ENCODE data around the gene SARS2.

SARS2 gene

GRCh38 chr19:38921420-38922274 lies 8.9 kb downstream of the SARS2 start:
- Histone ChIP-seq H3K4me2 (ENCODE audit: low read length) (no peak overlapping the region), H3K4me1 (ENCODE audit: control insufficient read depth in 1 of 2, insufficient read depth in 2 of 2, low read length in 2 of 2) (no peaks in the 10 kb centered on the region), H4K12ac (ENCODE audit: low read depth, low read length) (no peak overlapping the region), H2AK5ac (ENCODE audit: low read length) (no peak overlapping the region), H3K18ac (ENCODE audit: low read length) (no peak overlapping the region), H3K14ac (ENCODE audit: low read length) (no peak overlapping the region), H2BK120ac (ENCODE audit: insufficient read depth, low read length, poor library complexity) (no peak overlapping the region), H4K91ac (ENCODE audit: low read depth, low read length) (no peak overlapping the region), H2AFZ (ENCODE audit: insufficient read depth, low read length, poor library complexity) (no peak overlapping the region), H3K79me2 (ENCODE audit: control insufficient read depth, insufficient read depth, low read length, poor library complexity) (no peaks in the 10 kb centered on the region), H3K4ac (ENCODE audit: low read depth, low read length) (no peak overlapping the region), H3K27ac (ENCODE audit: low read depth, low read length) (no peak overlapping the region), H3K23ac (ENCODE audit: low read length) (no peak overlapping the region), H3K9me3 (ENCODE audit: insufficient read depth, low read depth, low read length) (no peaks in the 10 kb centered on the region), H3K36me3 (ENCODE audit: control insufficient read depth in 1 of 2, insufficient read depth in 2 of 2, low read length in 2 of 2) (peaks cover 26 to 40% of the 10 kb centered on the region in 2 experiments), H3K79me1 (ENCODE audit: low read length) (no peaks in the 10 kb centered on the region), H2BK5ac (ENCODE audit: low read depth, low read length, poor library complexity) (no peak overlapping the region), H2BK12ac (ENCODE audit: low read length) (no peak overlapping the region), H4K8ac (ENCODE audit: low read depth, low read length) (no peak overlapping the region), H3K9ac (ENCODE audit: low read length) (no peak overlapping the region), H3K27me3 (ENCODE audit: insufficient read depth, low read length) (no peaks in the 10 kb centered on the region), H3K4me3 (ENCODE audit: low read depth, low read length) (no peak overlapping the region)
- no peak for DNase-seq
- no CpG with 5 or more reads among the region's 20 CpGs for WGBS (ENCODE audit: extremely low coverage, insufficient coverage, insufficient read length)

GRCh38 chr19:38920602-38921419 lies 9.8 kb downstream of the SARS2 start:
- no CpG with 5 or more reads among the region's 14 CpGs for WGBS (ENCODE audit: extremely low coverage, insufficient coverage, insufficient read length)
- H3K27me3 ChIP-seq (ENCODE audit: insufficient read depth, low read length) = no peaks in the 10 kb centered on the region
- no peaks in the 10 kb centered on the region for H3K9me3 ChIP-seq (ENCODE audit: insufficient read depth, low read depth, low read length)
- H3K14ac ChIP-seq (ENCODE audit: low read length) = no peak overlapping the region
- no peak overlapping the region for H4K12ac ChIP-seq (ENCODE audit: low read depth, low read length)
- no peak overlapping the region for H2BK120ac ChIP-seq (ENCODE audit: insufficient read depth, low read length, poor library complexity)
- H3K4ac ChIP-seq (ENCODE audit: low read depth, low read length) = no peak overlapping the region
- no peak overlapping the region for H4K8ac ChIP-seq (ENCODE audit: low read depth, low read length)
- H3K27ac ChIP-seq (ENCODE audit: low read depth, low read length) = no peak overlapping the region
- no peak overlapping the region for H2AK5ac ChIP-seq (ENCODE audit: low read length)
- no peak overlapping the region for H2BK12ac ChIP-seq (ENCODE audit: low read length)
- H3K4me2 ChIP-seq (ENCODE audit: low read length) = no peak overlapping the region
- no peak overlapping the region for H3K23ac ChIP-seq (ENCODE audit: low read length)
- H3K79me1 ChIP-seq (ENCODE audit: low read length) = no peaks in the 10 kb centered on the region
- H2AFZ ChIP-seq (ENCODE audit: insufficient read depth, low read length, poor library complexity) = no peak overlapping the region
- H2BK5ac ChIP-seq (ENCODE audit: low read depth, low read length, poor library complexity) = no peak overlapping the region
- no peak overlapping the region for H3K9ac ChIP-seq (ENCODE audit: low read length)
- no peak overlapping the region for H3K4me3 ChIP-seq (ENCODE audit: low read depth, low read length)
- no peak for DNase-seq
- peaks cover 21 to 37% of the 10 kb centered on the region in 2 experiments for H3K36me3 ChIP-seq (ENCODE audit: control insufficient read depth in 1 of 2, insufficient read depth in 2 of 2, low read length in 2 of 2)
- no peak overlapping the region for H4K91ac ChIP-seq (ENCODE audit: low read depth, low read length)
- H3K79me2 ChIP-seq (ENCODE audit: control insufficient read depth, insufficient read depth, low read length, poor library complexity) = no peaks in the 10 kb centered on the region
- no peak overlapping the region for H3K18ac ChIP-seq (ENCODE audit: low read length)
- no peaks in the 10 kb centered on the region for H3K4me1 ChIP-seq (ENCODE audit: control insufficient read depth in 1 of 2, insufficient read depth in 2 of 2, low read length in 2 of 2)

- Histone ChIP-seq H4K12ac (ENCODE audit: low read depth, low read length) (no peak overlapping the region), H3K4me1 (ENCODE audit: control insufficient read depth in 1 of 2, insufficient read depth in 2 of 2, low read length in 2 of 2) (no peaks in the 10 kb centered on the region), H3K36me3 (ENCODE audit: control insufficient read depth in 1 of 2, insufficient read depth in 2 of 2, low read length in 2 of 2) (peaks cover 14 to 33% of the 10 kb centered on the region in 2 experiments), H2AK5ac (ENCODE audit: low read length) (no peak overlapping the region), H3K9me3 (ENCODE audit: insufficient read depth, low read depth, low read length) (no peaks in the 10 kb centered on the region), H3K4me2 (ENCODE audit: low read length) (no peak overlapping the region), H3K4ac (ENCODE audit: low read depth, low read length) (no peak overlapping the region), H3K79me1 (ENCODE audit: low read length) (no peaks in the 10 kb centered on the region), H4K8ac (ENCODE audit: low read depth, low read length) (no peak overlapping the region), H3K14ac (ENCODE audit: low read length) (no peak overlapping the region), H2BK5ac (ENCODE audit: low read depth, low read length, poor library complexity) (no peak overlapping the region), H3K9ac (ENCODE audit: low read length) (no peak overlapping the region), H2AFZ (ENCODE audit: insufficient read depth, low read length, poor library complexity) (no peak overlapping the region), H2BK120ac (ENCODE audit: insufficient read depth, low read length, poor library complexity) (no peak overlapping the region), H2BK12ac (ENCODE audit: low read length) (no peak overlapping the region), H3K23ac (ENCODE audit: low read length) (no peak overlapping the region), H3K27me3 (ENCODE audit: insufficient read depth, low read length) (no peaks in the 10 kb centered on the region), H3K4me3 (ENCODE audit: low read depth, low read length) (no peak overlapping the region), H4K91ac (ENCODE audit: low read depth, low read length) (no peak overlapping the region), H3K79me2 (ENCODE audit: control insufficient read depth, insufficient read depth, low read length, poor library complexity) (no peaks in the 10 kb centered on the region), H3K18ac (ENCODE audit: low read length) (no peak overlapping the region), H3K27ac (ENCODE audit: low read depth, low read length) (no peak overlapping the region)
- no peak for DNase-seq
- no CpG with 5 or more reads among the region's 21 CpGs for WGBS (ENCODE audit: extremely low coverage, insufficient coverage, insufficient read length)
These were observed 10.5 kb downstream of the SARS2 start for GRCh38 chr19:38919837-38920601.

GRCh38 chr19:38918526-38918925 lies 12.0 kb downstream of the SARS2 start:
- H3K4me2 ChIP-seq (ENCODE audit: low read length) = no peak overlapping the region
- no peak overlapping the region for H3K27ac ChIP-seq (ENCODE audit: low read depth, low read length)
- no peaks in the 10 kb centered on the region for H3K79me1 ChIP-seq (ENCODE audit: low read length)
- WGBS (ENCODE audit: extremely low coverage, insufficient coverage, insufficient read length) = no CpG with 5 or more reads among the region's 10 CpGs
- DNase-seq = no peak
- no peaks in the 10 kb centered on the region for H3K9me3 ChIP-seq (ENCODE audit: insufficient read depth, low read depth, low read length)
- H3K27me3 ChIP-seq (ENCODE audit: insufficient read depth, low read length) = no peaks in the 10 kb centered on the region
- no peak overlapping the region for H3K9ac ChIP-seq (ENCODE audit: low read length)
- H3K14ac ChIP-seq (ENCODE audit: low read length) = no peak overlapping the region
- H3K4me1 ChIP-seq (ENCODE audit: control insufficient read depth in 1 of 2, insufficient read depth in 2 of 2, low read length in 2 of 2) = no peaks in the 10 kb centered on the region
- no peak overlapping the region for H3K4me3 ChIP-seq (ENCODE audit: low read depth, low read length)
- H3K79me2 ChIP-seq (ENCODE audit: control insufficient read depth, insufficient read depth, low read length, poor library complexity) = no peaks in the 10 kb centered on the region
- H2BK12ac ChIP-seq (ENCODE audit: low read length) = no peak overlapping the region
- no peak overlapping the region for H2BK120ac ChIP-seq (ENCODE audit: insufficient read depth, low read length, poor library complexity)
- H3K23ac ChIP-seq (ENCODE audit: low read length) = no peak overlapping the region
- no peak overlapping the region for H3K4ac ChIP-seq (ENCODE audit: low read depth, low read length)
- H3K36me3 ChIP-seq (ENCODE audit: control insufficient read depth in 1 of 2, insufficient read depth in 2 of 2, low read length in 2 of 2) = peaks cover 5 to 24% of the 10 kb centered on the region in 2 experiments
- H4K91ac ChIP-seq (ENCODE audit: low read depth, low read length) = no peak overlapping the region
- no peak overlapping the region for H2AFZ ChIP-seq (ENCODE audit: insufficient read depth, low read length, poor library complexity)
- no peak overlapping the region for H2BK5ac ChIP-seq (ENCODE audit: low read depth, low read length, poor library complexity)
- no peak overlapping the region for H2AK5ac ChIP-seq (ENCODE audit: low read length)
- H4K8ac ChIP-seq (ENCODE audit: low read depth, low read length) = no peak overlapping the region
- H4K12ac ChIP-seq (ENCODE audit: low read depth, low read length) = no peak overlapping the region
- no peak overlapping the region for H3K18ac ChIP-seq (ENCODE audit: low read length)

Measured in trophoblast cell (in vitro differentiated cells and primary cell).